Progenitor cell of endocrine pancreas (in vitro differentiated cells): ENCODE data around the gene IHH. TPM values are rescaled to one million over a fixed set of nuclear protein-coding genes. Genes with fewer than 3 reads are reported as not detected.

ENCODE experiments used
- DNase-seq: peaks from one replicate; pipeline ENCODE4 v3.0.0; 2021; ENCODE audit warnings: low spot score; ENCODE audit not compliant: unreplicated experiment
- H3K27ac Mint-ChIP-seq: 2 replicates; pipeline ENCODE4 v1.8.0; 2021; ENCODE audit warnings: mild to moderate bottlenecking, moderate library complexity, mixed read lengths
- H3K27me3 Mint-ChIP-seq: 2 replicates; pipeline ENCODE4 v1.8.0; 2021; ENCODE audit warnings: mixed read lengths
- H3K36me3 Mint-ChIP-seq: 2 replicates; pipeline ENCODE4 v1.8.0; 2022; ENCODE audit warnings: mixed read lengths; ENCODE audit not compliant: insufficient read depth
- H3K4me1 Mint-ChIP-seq: 2 replicates; pipeline ENCODE4 v1.8.0; 2021; ENCODE audit warnings: low read depth, mixed read lengths
- H3K4me3 Mint-ChIP-seq: 2 replicates; pipeline ENCODE4 v1.8.0; 2021; ENCODE audit warnings: low read depth, mild to moderate bottlenecking, moderate library complexity, mixed read lengths
- H3K9me3 Mint-ChIP-seq: 2 replicates; pipeline ENCODE4 v1.8.0; 2021; ENCODE audit warnings: low read depth, mixed read lengths
- total RNA-seq: library from RNA; stranded (reverse); gene quantifications from 2 replicates; pipeline ENCODE4 v1.2.1, GENCODE V29; 2021
- TF ChIP-seq, protein P1 (sequence below): fragments of 200-600 bp; sonication (generic); IDR thresholded peaks from one replicate; pipeline ENCODE4 v1.5.0; 2021; ENCODE audit warnings: antibody characterized with exemption, mild to moderate bottlenecking; ENCODE audit not compliant: unreplicated experiment

Gene IHH
- total RNA-seq, 1 donor from 2014 or later = 17.3 TPM

DNA sequence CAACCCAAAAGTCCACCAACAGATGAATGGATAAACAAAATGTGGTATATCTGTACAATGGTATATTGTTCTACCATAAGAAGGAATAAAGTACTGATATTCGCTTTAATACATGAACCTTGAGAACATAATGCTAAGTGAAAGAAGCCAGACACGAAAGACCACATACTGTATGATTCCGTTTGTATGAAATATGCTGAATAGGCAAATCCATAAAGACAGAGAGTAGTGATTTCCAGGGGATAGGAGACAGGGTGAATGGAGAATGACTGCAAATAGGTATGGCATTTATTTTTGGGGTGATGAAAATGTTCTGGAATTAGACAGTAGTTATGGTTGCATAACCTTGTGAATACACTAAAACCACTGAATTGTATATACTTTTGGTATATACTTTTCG, 28.6 kb upstream of the IHH start:
- Mint-ChIP-seq H3K4me1 (peaks cover 9% of the 10 kb centered on the region), H3K4me3 (no peak overlapping the region), H3K9me3 (no peaks in the 10 kb centered on the region), H3K36me3 (peaks cover 3% of the 10 kb centered on the region), H3K27ac (no peak overlapping the region), H3K27me3 (peaks cover 29% of the 10 kb centered on the region)
- TF ChIP-seq, protein P1, sequence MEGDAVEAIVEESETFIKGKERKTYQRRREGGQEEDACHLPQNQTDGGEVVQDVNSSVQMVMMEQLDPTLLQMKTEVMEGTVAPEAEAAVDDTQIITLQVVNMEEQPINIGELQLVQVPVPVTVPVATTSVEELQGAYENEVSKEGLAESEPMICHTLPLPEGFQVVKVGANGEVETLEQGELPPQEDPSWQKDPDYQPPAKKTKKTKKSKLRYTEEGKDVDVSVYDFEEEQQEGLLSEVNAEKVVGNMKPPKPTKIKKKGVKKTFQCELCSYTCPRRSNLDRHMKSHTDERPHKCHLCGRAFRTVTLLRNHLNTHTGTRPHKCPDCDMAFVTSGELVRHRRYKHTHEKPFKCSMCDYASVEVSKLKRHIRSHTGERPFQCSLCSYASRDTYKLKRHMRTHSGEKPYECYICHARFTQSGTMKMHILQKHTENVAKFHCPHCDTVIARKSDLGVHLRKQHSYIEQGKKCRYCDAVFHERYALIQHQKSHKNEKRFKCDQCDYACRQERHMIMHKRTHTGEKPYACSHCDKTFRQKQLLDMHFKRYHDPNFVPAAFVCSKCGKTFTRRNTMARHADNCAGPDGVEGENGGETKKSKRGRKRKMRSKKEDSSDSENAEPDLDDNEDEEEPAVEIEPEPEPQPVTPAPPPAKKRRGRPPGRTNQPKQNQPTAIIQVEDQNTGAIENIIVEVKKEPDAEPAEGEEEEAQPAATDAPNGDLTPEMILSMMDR = no peak
- no peak for DNase-seq

DNA sequence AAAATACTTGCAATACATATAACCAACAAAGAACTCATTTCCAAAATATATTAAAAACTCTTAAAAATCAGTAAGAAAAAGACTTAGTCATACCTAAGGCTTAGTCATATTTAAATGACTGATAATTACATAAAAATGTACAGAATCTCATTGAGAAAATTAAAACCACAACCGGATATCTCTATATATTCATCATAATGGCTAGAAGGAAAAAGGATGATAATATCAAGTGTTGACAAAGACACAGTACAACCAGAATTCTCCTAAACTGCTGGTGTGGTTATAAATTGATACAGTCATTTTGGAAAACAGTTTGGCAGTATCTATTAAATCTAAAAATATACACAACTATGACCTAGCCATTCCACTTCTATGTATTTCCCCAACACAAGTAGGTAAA, 27.1 kb upstream of the IHH start:
- Mint-ChIP-seq H3K27me3 (peaks cover 28% of the 10 kb centered on the region), H3K36me3 (peaks cover 3% of the 10 kb centered on the region), H3K9me3 (no peaks in the 10 kb centered on the region), H3K4me1 (peaks cover 9% of the 10 kb centered on the region), H3K27ac (no peak overlapping the region), H3K4me3 (no peak overlapping the region)
- no peak for DNase-seq
- TF ChIP-seq, protein P1 = no peak

DNA sequence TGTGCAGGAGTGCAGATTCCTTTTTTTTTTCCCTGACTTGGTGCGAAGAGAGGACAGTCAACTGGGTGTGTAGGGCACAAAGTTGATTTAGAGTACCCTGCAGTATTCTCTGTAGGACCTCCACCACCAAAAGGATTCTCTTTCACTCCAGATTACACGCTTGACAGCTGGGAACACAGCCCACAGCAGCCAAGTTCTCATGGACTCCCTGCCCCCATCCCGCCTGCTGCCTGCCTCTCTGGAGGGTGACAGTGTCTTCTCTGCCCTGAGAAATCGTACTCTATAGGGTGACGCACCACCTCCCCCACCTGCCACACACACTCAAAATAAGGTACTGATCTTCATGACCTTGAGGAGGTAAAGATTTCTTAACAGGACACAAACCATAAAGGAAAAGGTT, 26.6 kb upstream of the IHH start:
- TF ChIP-seq, protein P1 = no peak
- Mint-ChIP-seq H3K27ac (no peak overlapping the region), H3K36me3 (peaks cover 3% of the 10 kb centered on the region), H3K9me3 (no peaks in the 10 kb centered on the region), H3K27me3 (peaks cover 32% of the 10 kb centered on the region), H3K4me1 (peaks cover 9% of the 10 kb centered on the region), H3K4me3 (no peak overlapping the region)
- no peak for DNase-seq

DNA sequence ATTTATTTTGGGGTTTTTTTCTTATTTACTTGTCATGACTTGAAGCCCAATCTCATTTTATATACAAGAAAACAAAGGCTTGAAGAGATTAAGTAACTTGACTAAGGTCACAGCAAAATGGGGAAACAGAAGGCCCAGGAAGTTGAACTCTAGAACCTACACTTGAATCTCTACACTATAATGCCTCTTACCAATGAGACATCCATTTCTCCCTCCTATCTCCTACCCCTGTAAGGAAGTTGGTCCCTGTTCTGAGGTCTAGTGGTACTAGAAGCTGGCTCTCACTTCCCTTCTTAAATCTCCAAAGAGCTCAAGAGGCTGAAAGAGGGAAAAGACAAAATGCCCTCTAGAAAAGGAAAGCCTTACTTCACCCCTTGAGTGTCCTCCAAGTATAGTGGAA, 25.5 kb upstream of the IHH start:
- no peak for DNase-seq
- H3K9me3 Mint-ChIP-seq = no peaks in the 10 kb centered on the region
- peaks cover 43% of the 10 kb centered on the region for H3K27me3 Mint-ChIP-seq
- peaks cover 3% of the 10 kb centered on the region for H3K36me3 Mint-ChIP-seq
- TF ChIP-seq, protein P1 = no peak
- H3K4me1 Mint-ChIP-seq = peaks cover 16% of the 10 kb centered on the region
- no peak overlapping the region for H3K27ac Mint-ChIP-seq
- no peak overlapping the region for H3K4me3 Mint-ChIP-seq

DNA sequence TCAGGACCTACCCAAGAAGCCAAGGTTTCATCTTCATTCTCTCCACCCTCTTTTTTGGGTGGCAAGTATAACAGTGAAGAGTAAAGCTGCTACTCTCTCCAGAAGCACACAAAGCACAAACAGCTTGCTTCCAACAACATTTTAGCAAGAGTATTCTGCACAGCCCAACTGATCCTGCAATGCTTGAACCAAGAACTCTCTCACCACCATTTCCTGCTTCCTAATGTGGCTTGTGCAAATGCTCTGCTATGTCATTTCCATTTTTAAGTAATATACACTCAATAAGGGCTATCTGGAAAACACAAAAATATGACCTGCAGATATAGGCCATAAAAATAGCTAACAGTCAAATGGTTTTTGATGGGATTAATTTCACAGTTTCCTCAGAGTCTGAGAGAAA, 24.1 kb upstream of the IHH start:
- Mint-ChIP-seq H3K36me3 (no peaks in the 10 kb centered on the region), H3K4me3 (no peak overlapping the region), H3K9me3 (no peaks in the 10 kb centered on the region), H3K4me1 (peaks cover 22% of the 10 kb centered on the region), H3K27ac (no peak overlapping the region), H3K27me3 (peaks cover 52% of the 10 kb centered on the region)
- no peak for DNase-seq
- TF ChIP-seq, protein P1 = no peak
